Keratinocyte (primary cell): ENCODE results near the gene SPATA32. TPM values are rescaled to one million over a fixed set of nuclear protein-coding genes. Genes with fewer than 3 reads are reported as not detected.

Experiments used
- DNase-seq: peaks from one replicate; pipeline ENCODE4 v3.0.0-alpha.2; 2011; ENCODE audit warnings: low read depth, missing footprints, low spot score
- FAIRE-seq: peaks from 2 replicates; lab custom pipeline; 2011; peaks lifted over from hg19 to GRCh38; lab: Jason Lieb, UNC
- H2AFZ ChIP-seq: 2 replicates; pipeline ENCODE4 v1.6.0; 2012; ENCODE audit warnings: low read length, control low read depth, inconsistent platforms; ENCODE audit not compliant: control insufficient read depth
- H3K27ac ChIP-seq: 2 replicates; pipeline ENCODE4 v1.5.1; 2011; ENCODE audit warnings: low read length; ENCODE audit not compliant: control insufficient read depth, insufficient read depth
- H3K27me3 ChIP-seq: 3 replicates; pipeline ENCODE4 v1.6.0; 2011; ENCODE audit warnings: low read length; ENCODE audit not compliant: control insufficient read depth, insufficient read depth; ENCODE audit errors: extremely low read depth
- H3K36me3 ChIP-seq, 2 experiments: 2 replicates in 1 of 2; 3 replicates in 1 of 2; pipeline ENCODE4 v1.5.1; 2011; ENCODE audit warnings: low read length in 2 of 2, mild to moderate bottlenecking in 1 of 2; ENCODE audit not compliant: control insufficient read depth in 2 of 2, insufficient read depth in 2 of 2; ENCODE audit errors: extremely low read depth in 1 of 2
- H3K4me1 ChIP-seq: 3 replicates; pipeline ENCODE4 v1.5.1; 2011; ENCODE audit warnings: low read length; ENCODE audit not compliant: control insufficient read depth, insufficient read depth; ENCODE audit errors: extremely low read depth
- H3K4me2 ChIP-seq: 3 replicates; pipeline ENCODE4 v1.6.0; 2011; ENCODE audit warnings: low read depth, low read length; ENCODE audit not compliant: control insufficient read depth, insufficient read depth; ENCODE audit errors: extremely low read depth
- H3K4me3 ChIP-seq, 3 experiments: fragments of 200-600 bp in 1 of 3; sonication (generic) in 1 of 3; 2 replicates in 2 of 3; 3 replicates in 1 of 3; pipeline ENCODE4 v1.5.1; 2011 to 2016; ENCODE audit warnings: low read length in 3 of 3, mild to moderate bottlenecking in 3 of 3, control low read depth in 2 of 3, inconsistent platforms in 1 of 3, low read depth in 1 of 3, mixed read lengths in 1 of 3, mixed run types in 1 of 3, moderate library complexity in 1 of 3; ENCODE audit not compliant: control insufficient read depth in 2 of 3, insufficient read depth in 2 of 3; ENCODE audit errors: extremely low read depth in 1 of 3
- H3K79me2 ChIP-seq: 2 replicates; pipeline ENCODE4 v1.6.0; 2012; ENCODE audit warnings: low read length; ENCODE audit not compliant: control insufficient read depth, insufficient read depth
- H3K9ac ChIP-seq: 3 replicates; pipeline ENCODE4 v1.6.0; 2011; ENCODE audit warnings: low read length; ENCODE audit not compliant: control insufficient read depth, insufficient read depth; ENCODE audit errors: extremely low read depth
- H3K9me1 ChIP-seq: 3 replicates; pipeline ENCODE4 v1.6.0; 2011; ENCODE audit warnings: low read length; ENCODE audit not compliant: control insufficient read depth, insufficient read depth; ENCODE audit errors: extremely low read depth
- H3K9me3 ChIP-seq: 2 replicates; pipeline ENCODE4 v1.5.1; 2012; ENCODE audit warnings: low read depth, low read length; ENCODE audit not compliant: control insufficient read depth
- H4K20me1 ChIP-seq: 3 replicates; pipeline ENCODE4 v1.6.0; 2011; ENCODE audit warnings: low read length; ENCODE audit not compliant: control insufficient read depth, insufficient read depth; ENCODE audit errors: extremely low read depth
- EZH2 ChIP-seq: IDR thresholded peaks from one replicate; pipeline ENCODE4 v1.6.1; 2012; ENCODE audit warnings: inconsistent platforms, mild to moderate bottlenecking, low read length, moderate library complexity
- dilution Hi-C: fragments of 300-500 bp; cut with MboI; formaldehyde crosslinking; loops from one replicate; pipeline ENCODE4 v1.7.0; 2020; ENCODE audit warnings: low sequenced_read_pairs; ENCODE audit not compliant: extremely low pct_ligation_motif_present
- polyA plus RNA-seq, 5 experiments: library from polyadenylated mRNA; depleted of rRNA in 3 of 5; stranded (reverse) in 3 of 5; stranded (forward) in 1 of 5; unstranded in 1 of 5; fragments of >200 nt; gene quantifications; 1 replicate in 1 of 5; 2 replicates in 3 of 5; 3 replicates in 1 of 5; pipeline versions ENCODE4 v1.2.1 to v1.2.3, GENCODE V29; 2011 to 2012; ENCODE audit warnings: missing spikeins in 2 of 5, low read depth in 1 of 5, low replicate concordance in 1 of 5
- TF ChIP-seq, protein P1 (sequence below), 3 experiments: IDR thresholded peaks in 1 of 3; conservative IDR thresholded peaks in 1 of 3; optimal IDR thresholded peaks in 1 of 3; 2 replicates in 2 of 3; 3 replicates in 1 of 3; pipeline versions ENCODE3 to v1.5.1; 2011; ENCODE audit warnings: low read length in 3 of 3, mild to moderate bottlenecking in 3 of 3, moderate library complexity in 2 of 3, control low read depth in 1 of 3, inconsistent platforms in 1 of 3; ENCODE audit not compliant: insufficient read depth in 2 of 3; ENCODE audit errors: extremely low read depth in 1 of 3

Gene SPATA32
- polyA plus RNA-seq, 1 donor (not counting 4 experiments of a cell fraction or from before 2014, with no cell fraction given), result not detected

GRCh38 chr17:45291171-45291805 is 29.4 kb upstream of the SPATA32 start:
- dilution Hi-C loops, result no loop called here
- FAIRE-seq (no peak), DNase-seq (no peak)
- Histone ChIP-seq H3K27ac (no peak overlapping the region), H3K79me2 (peaks cover 52% of the 10 kb centered on the region), H3K4me2 (no peak overlapping the region), H3K4me1 (peaks cover 39% of the 10 kb centered on the region), H4K20me1 (peaks cover 4% of the 10 kb centered on the region), H3K9ac (no peak overlapping the region), H3K4me3 (no peak overlapping the region), H3K9me3 (no peaks in the 10 kb centered on the region), H3K9me1 (peaks cover 14% of the 10 kb centered on the region), H3K36me3 (peaks cover 30 to 47% of the 10 kb centered on the region in 2 experiments), H3K27me3 (no peaks in the 10 kb centered on the region), H2AFZ (no peak overlapping the region)
- TF ChIP-seq EZH2, result no peak
- TF ChIP-seq, protein P1, sequence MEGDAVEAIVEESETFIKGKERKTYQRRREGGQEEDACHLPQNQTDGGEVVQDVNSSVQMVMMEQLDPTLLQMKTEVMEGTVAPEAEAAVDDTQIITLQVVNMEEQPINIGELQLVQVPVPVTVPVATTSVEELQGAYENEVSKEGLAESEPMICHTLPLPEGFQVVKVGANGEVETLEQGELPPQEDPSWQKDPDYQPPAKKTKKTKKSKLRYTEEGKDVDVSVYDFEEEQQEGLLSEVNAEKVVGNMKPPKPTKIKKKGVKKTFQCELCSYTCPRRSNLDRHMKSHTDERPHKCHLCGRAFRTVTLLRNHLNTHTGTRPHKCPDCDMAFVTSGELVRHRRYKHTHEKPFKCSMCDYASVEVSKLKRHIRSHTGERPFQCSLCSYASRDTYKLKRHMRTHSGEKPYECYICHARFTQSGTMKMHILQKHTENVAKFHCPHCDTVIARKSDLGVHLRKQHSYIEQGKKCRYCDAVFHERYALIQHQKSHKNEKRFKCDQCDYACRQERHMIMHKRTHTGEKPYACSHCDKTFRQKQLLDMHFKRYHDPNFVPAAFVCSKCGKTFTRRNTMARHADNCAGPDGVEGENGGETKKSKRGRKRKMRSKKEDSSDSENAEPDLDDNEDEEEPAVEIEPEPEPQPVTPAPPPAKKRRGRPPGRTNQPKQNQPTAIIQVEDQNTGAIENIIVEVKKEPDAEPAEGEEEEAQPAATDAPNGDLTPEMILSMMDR (optimal IDR thresholded peaks at IDR 0.05 in 1 of 3, IDR thresholded peaks at IDR 0.05 in 1 of 3, conservative IDR thresholded peaks at IDR 0.05 in 1 of 3; ENCODE audit: extremely low read depth in 1 of 3, insufficient read depth in 2 of 3, low read length in 3 of 3), result no peak

GRCh38 chr17:45290269-45290765 is 28.4 kb upstream of the SPATA32 start:
- H3K27ac ChIP-seq, result no peak overlapping the region

More at GRCh38 chr17:45290269-45290765, 28.4 kb upstream of the SPATA32 start:
- TF ChIP-seq, protein P1 (optimal IDR thresholded peaks at IDR 0.05 in 1 of 3, IDR thresholded peaks at IDR 0.05 in 1 of 3, conservative IDR thresholded peaks at IDR 0.05 in 1 of 3; ENCODE audit: extremely low read depth in 1 of 3, insufficient read depth in 2 of 3, low read length in 3 of 3), result no peak
- no peak for TF ChIP-seq EZH2
- H3K4me1 ChIP-seq, result peaks cover 29% of the 10 kb centered on the region
- FAIRE-seq (no peak), DNase-seq (no peak)
- peaks cover 47% of the 10 kb centered on the region for H3K79me2 ChIP-seq
- H4K20me1 ChIP-seq, result peaks cover 4% of the 10 kb centered on the region
- no peak overlapping the region for H3K4me3 ChIP-seq
- dilution Hi-C loops, result no loop called here
- H3K9ac ChIP-seq, result no peak overlapping the region
- H3K9me3 ChIP-seq, result no peaks in the 10 kb centered on the region
- H3K4me2 ChIP-seq, result no peak overlapping the region
- H3K36me3 ChIP-seq, result peaks cover 32 to 46% of the 10 kb centered on the region in 2 experiments
- no peak overlapping the region for H2AFZ ChIP-seq
- H3K27me3 ChIP-seq, result no peaks in the 10 kb centered on the region
- peaks cover 14% of the 10 kb centered on the region for H3K9me1 ChIP-seq
